NOMO-1 (cell line): Measurements from ENCODE around the gene ERVFRD-1.

Experiments used
- DNase-seq, 2 experiments: peaks; one replicate each; lab custom pipeline; 2025; ENCODE audit not compliant: unreplicated experiment in 2 of 2; lab: John Stamatoyannopoulos, UW

The ERVFRD-1 gene

GRCh38 chr6:11129908-11130565 is 18.5 kb upstream of the ERVFRD-1 start:
- DNase-seq, result no peak

DNA sequence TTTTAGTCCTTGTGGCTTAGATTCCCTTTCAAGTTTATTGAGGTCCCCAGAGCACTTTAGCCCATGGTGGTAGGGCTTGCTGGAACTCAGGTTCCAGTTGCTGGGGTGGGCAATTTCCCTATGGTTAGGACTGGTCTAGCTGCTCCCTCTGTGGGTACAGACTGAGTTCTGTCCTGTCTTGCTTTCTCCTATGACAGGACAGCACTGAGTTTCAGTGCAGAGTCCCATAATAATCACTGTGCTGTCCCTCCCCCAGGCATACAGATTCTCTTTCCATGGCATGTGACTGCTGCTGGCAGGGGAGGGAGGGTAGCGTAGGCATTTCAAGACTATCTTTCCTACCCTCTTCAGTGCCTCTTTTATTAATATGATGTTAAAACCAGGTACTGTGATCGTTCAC is 17.1 kb upstream of the ERVFRD-1 start:
- DNase-seq, result no peak

DNA sequence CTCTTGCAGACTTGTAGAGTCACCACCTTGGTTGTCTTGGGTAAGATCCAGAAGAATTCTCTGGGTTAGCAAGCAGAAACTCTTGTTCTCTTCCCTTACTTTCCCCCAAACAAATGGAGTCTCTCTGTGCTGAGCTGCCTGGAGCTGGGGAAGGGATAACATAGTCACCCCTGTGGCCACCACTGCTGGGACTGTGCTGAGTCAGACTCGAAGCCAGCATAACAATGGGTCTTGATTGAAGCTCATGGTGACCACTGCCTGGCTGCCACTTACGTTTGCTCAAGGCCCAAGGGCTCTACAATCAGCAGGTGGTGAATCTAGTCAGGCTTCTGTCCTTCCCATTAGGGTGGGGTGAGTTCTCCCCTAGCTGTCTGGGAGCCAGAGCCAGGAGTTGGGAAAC is 15.4 kb upstream of the ERVFRD-1 start:
- DNase-seq, result no peak

DNA sequence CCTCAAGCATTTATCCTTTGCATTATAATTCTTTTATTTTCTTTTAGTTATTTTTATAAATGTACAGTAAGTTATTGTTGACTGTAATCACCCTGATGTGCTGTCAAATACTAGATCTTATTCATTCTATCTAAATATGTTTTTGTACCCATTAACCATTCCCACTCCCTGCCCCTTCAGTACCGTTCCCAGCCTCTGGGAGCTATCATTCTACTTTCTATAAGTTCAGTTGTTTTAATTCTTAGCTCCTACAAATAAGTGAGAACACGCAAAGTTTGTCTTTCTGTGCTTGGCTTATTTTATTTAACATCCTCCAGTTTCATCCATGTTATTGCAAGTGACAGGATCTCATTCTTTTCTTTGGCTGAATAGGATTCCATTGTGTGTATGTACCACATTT is 12.5 kb upstream of the ERVFRD-1 start:
- no peak for DNase-seq

DNA sequence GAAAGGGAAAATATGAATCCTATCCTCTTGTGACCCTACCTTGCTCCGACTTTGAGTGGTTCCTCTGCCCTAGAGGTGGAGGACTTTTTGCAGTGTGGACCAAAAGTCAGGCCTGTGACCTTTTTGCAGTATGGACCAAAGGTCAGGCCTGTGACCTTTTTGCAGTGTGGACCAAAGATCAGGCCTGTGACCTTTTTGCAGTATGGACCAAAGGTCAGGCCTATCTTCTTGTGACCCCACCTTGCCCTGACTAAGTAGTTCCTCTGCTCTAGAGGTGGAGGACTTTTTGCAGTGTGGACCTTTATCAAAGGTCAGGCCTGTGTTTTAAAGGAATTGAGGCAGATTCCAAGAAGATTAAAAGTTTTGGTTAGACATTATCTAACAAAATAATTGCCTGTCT is 10.9 kb upstream of the ERVFRD-1 start:
- DNase-seq, result no peak

DNA sequence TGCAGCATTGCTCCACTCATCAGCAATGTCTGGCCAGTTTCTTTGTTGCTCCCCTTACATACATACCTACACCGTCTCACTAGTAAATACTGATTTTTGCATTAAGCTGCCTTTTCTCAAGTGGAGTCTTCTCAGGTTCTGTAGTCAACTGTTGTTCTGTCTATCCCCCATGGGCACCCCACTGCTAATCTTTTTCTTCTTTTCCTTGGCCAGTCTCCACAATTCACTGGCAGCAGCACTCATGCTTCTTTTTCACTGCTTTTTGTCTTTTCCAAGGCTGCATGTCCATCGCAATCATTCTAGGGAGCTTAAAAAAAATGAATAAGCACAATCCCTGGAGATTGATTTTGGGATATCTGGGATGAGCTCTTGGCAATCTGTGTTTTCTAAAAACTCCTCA is 10.3 kb upstream of the ERVFRD-1 start:
- no peak for DNase-seq

DNA sequence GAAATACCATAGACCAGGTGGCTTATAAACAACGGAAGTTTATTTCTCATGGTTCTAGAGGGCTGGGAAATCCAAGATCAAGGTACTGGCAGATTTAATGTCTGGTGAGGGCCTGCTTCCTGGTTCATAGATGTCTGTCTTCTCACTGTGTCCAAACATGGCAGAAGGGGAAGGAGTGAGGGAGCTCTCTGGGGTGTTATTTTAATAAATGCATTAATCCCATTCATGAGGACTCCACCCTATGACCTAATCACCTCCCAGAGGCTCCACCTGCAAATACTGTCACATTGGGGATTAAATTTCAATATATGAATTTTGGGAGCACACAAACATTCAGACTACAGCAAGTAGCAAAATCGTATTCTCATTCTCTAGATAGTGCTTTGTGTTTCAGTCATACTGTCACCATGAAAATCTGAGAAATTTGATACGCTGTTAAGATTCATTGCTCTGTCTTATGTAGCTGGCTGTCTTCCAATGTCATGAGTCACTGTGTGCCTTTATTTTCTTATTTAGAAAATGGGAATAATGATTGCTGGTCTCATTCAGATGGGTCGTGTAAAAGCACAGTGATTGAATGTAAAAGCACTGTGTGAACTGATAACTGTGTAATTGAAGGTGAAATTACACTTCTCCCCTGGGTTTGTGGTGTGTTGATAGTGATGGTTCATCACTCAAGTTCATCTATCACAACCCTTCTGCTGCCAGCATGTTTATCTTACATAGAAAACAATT is 8.9 kb upstream of the ERVFRD-1 start:
- DNase-seq, result no peak

DNA sequence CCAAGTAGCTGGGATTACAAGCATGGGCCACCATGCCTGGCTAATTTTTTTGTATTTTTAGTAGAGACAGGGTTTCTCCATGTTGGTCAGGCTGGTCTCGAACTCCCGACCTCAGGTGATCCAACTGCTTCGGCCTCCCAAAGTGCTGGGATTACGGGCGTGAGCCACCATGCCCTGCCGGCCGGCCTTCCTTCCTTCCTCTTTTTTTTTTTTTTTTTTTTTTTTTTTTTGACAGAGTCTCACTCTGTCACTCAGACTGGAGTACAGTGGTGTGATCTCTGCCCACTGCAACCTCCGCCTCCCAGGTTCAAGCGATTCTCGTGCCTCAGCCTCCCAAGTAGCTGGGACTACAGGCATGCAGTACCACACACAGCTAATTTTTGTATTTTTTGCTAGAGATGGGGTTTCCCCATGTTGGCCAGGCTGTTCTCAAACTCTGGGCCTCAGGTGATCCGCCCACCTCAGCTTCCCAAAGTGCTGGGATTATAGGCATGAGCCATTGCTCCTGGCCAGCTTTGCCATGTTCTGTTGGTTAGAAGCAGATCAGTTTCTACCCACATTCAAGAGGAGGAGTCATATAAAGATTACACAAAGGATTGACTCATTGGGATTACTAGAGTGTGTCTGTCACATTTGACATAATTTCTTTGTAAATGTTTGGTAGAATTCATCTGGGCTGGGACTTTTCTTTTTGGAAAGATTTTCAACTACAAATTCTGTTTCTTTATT is 4.4 kb upstream of the ERVFRD-1 start:
- DNase-seq, result peak in 1 of 2 experiments; percentile 4

DNA sequence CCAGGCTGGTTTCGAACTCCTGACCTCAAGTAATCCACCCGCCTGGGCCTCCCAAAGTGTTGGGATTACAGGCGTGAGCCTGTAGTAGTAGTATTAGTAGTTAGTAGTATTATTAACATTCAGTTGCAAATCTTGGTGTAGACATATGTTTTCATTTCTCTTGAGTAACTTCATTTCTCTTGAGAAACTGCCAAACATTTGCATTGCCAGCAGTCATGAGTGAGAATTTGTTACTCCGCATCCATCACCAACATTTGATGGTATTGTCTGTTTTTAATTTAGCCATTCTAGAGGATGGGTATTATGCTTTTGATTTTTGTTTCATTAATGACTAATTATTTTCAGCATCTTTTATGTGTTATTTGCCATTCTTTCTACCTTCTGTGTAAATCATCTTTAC is 1.5 kb upstream of the ERVFRD-1 start:
- DNase-seq, result no peak

DNA sequence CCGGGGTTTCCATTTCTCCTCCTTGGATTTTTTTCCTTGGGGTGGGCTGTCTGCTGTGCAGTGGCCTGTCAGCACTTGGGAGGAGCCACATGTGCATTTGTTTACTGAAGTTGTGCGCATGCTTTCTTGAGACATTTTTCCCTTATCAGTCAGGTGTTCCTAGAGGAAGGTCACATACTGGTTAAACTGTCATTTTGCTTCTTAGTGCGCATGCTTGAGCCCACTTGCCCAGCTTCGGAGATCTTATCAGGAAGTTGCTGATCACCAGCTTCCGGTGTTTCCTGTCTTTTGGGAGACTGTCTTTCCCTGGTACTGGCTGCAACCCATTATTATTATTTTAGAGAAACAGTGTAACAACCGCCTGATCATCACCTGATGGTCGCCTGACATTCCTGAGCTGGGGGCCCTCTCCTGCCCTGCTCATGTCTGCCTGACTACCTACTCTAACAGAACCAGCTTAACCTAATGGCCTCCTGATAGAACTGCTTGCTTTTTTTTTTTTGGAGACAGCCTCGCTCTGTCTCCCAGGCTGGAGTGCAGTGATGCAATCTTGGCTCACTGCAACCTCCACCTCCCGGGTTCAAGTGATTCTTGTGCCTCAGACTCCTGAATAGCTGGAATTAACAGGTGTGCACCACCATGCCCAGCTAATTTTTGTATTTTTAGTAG is 378 bp upstream of the ERVFRD-1 start:
- no peak for DNase-seq

DNA sequence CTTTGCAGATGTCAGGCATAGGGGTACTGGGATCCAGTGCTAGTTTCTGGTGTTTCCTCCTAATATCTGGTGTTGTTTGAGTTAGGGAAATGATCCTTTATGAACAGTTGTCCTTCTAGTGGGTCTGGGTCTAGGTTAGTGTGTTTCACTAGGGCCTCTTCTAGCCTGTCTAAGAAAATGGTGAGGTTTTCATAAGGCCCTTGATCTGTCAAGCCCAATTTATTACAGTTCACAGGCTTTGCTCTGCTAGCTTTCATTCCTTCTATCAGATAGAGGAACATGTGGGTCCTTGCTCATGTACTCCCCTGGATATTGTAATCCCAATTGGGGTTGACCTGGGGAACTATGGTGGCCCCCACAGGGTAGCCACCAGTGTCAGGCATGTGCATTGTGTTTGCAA is 2.8 kb downstream of the ERVFRD-1 start:
- DNase-seq, result no peak

- no peak for DNase-seq
These were observed 8.5 kb downstream of the ERVFRD-1 start for GRCh38 chr6:11103065-11103464.

DNA sequence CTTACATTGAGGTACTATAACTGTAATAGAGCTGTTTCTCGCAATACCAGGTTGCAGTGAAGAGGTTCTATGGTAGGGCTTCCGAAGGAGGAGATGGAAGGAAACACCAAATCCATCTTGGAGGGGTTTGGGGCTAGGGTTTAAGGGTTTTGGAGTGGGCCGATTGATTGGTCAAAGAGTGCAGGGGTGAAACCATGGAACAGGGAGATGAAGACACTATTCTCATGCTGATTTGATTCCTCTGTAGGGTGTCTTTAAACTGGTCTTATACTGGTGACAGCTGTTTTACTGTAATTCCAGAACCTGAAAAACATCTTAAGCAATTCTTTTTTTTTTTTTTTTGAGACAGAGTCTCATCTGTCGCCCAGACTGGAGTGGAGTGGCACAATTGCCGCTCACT is 10.1 kb downstream of the ERVFRD-1 start:
- no peak for DNase-seq

DNA sequence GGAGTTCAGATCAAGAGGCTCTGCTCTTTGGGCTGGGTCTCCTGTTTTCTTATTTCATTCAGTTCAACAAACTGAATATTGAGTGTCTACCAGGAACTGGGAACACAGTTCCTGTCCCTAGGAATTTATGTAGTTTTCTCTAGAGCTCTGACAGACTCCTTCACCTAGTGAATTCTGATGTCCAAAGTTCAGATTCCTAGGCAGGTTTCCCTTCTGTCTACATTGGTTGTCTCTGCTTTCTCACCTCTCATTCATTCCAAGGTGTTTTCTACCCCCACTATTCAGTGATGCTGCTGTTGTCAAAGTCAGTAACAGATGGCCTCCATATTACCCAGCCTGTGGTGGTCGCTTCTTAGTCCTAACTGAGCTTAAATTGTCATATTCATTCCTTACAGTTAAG is 13.5 kb downstream of the ERVFRD-1 start:
- no peak for DNase-seq

DNA sequence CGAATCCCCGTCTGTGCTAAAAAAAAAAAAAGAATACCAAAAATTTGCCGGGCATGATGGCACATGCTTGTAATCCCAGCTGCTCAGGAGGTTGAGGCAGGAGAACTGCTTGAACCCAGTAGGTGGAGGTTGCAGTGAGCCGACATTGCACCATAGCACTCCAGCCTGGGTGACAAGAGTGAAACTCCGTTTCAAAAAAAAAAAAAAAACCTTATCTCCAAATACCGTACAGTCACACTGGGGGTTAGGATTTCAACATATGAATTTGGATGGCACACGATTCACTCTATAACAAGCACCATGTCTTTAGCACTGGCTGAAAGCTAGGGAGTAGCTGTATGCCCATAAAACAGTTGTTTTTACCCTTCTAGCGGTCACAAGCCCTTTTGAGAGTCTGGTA is 14.0 kb downstream of the ERVFRD-1 start:
- no peak for DNase-seq

DNA sequence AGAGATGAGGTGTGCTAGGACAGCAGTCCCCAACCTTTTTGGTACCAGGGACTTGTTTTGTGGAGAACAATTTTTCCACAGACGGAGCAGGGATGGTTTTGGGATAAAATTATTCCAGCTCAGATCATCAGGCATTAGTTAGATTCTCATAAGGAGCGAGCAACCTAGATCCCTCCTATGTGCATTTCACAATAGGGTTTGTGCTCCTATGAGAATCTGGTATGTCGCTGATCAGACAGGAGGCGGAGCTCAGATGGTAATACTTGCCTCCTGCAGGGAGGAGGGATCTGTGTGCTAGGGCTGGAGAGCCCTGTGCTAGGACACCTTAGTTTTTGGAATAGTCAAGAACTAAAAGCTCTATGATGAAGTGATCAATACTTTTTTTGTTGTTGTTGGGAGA is 15.4 kb downstream of the ERVFRD-1 start:
- DNase-seq, result peak in 1 of 2 experiments; percentile 47

- no peak for DNase-seq
These were observed 16.6 kb downstream of the ERVFRD-1 start for GRCh38 chr6:11094941-11095340.

DNA sequence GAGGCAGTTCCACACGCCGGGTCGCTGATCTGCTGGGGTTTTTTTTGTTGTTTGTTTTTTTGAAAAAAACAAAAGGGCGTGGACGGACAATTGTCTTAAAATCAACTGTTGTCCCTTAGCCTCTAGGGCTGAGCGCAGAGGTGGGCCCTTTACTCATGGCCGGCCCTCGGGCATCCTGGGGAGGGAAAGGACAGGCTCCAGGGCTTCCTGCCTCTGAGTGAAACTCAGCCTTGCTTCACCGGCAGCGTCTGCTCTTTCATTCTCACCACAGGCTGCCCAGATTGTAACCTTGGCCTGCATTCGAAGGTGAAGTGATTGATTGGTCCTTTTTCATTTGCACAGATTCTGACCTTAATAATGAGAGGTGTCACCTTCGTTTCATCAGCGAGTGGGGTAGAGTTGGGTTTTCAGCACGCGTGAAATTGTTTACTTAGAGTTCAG is 17.1 kb downstream of the ERVFRD-1 start:
- DNase-seq, result peak; percentile 30 to 37

- DNase-seq, result peak; percentile 93 to 97
These were observed 17.7 kb downstream of the ERVFRD-1 start, which contains the start of gene SMIM13 for GRCh38 chr6:11093626-11094410. TSS of gene SMIM13 (plus strand) at chr6:11093834. CDS start at chr6:11094314, 480 bp downstream.

GRCh38 chr6:11093376-11093625 is 18.2 kb downstream of the ERVFRD-1 start:
- no peak for DNase-seq
